Mammary epithelial cell (primary cell): ENCODE data around the gene OAT.

ENCODE experiments used
- CTCF ChIP-seq, 2 donors: IDR thresholded peaks in 1 of 2; conservative IDR thresholded peaks in 1 of 2; 2 replicates each; pipeline ENCODE4 v1.5.1; 2011 to 2012; ENCODE audit warnings: inconsistent platforms in 2 of 2, low read length in 2 of 2, mild to moderate bottlenecking in 2 of 2, control low read depth in 1 of 2, low read depth in 1 of 2; ENCODE audit not compliant: insufficient read depth in 1 of 2; ENCODE audit errors: extremely low read depth in 1 of 2
- EZH2 ChIP-seq: IDR thresholded peaks from 2 replicates; pipeline ENCODE4 v1.6.1; 2012; ENCODE audit warnings: low read length, inconsistent platforms, borderline replicate concordance

GRCh38 chr10:124353896-124354295 lies 64.8 kb downstream of the OAT start:
- TF ChIP-seq EZH2, result no peak
- no peak for TF ChIP-seq CTCF (conservative IDR thresholded peaks at IDR 0.05 in 1 of 2, IDR thresholded peaks at IDR 0.05 in 1 of 2; ENCODE audit: extremely low read depth in 1 of 2, insufficient read depth in 1 of 2, low read depth in 1 of 2, low read length in 2 of 2)
